Measurements from ENCODE around the gene SOX21. TPM values are rescaled to one million over a fixed set of nuclear protein-coding genes. Genes with fewer than 3 reads are reported as not detected.

The SOX21 gene
- total and polyA plus RNA-seq, 2 experiments from 2014 or later, result 1.7 to 3.5 TPM

- Histone ChIP-seq H3K4me1 (ENCODE audit: insufficient read depth) (peaks cover 13% of the 10 kb centered on the region), H2AFZ (no peak overlapping the region), H3K27ac (ENCODE audit: low read depth) (no peak overlapping the region), H3K9me2 (ENCODE audit: insufficient read depth) (no peaks in the 10 kb centered on the region), H3K4me2 (no peak overlapping the region), H4K20me1 (replicated peaks; ENCODE audit: insufficient read depth) (no peaks in the 10 kb centered on the region), H3K36me3 (ENCODE audit: insufficient read depth) (no peaks in the 10 kb centered on the region), H3F3A (replicated peaks; ENCODE audit: low read depth) (no peaks in the 10 kb centered on the region), H3K27me3 (ENCODE audit: insufficient read depth) (no peaks in the 10 kb centered on the region), H3K4me3 (no peak overlapping the region), H3K79me2 (replicated peaks; ENCODE audit: insufficient read depth) (no peaks in the 10 kb centered on the region)
- Mint-ChIP-seq H3K27ac (no peak overlapping the region), H3K4me3 (no peak overlapping the region), H3K9me3 (no peaks in the 10 kb centered on the region), H3K27me3 (ENCODE audit: insufficient read depth, low read depth, poor library complexity) (peaks cover 6% of the 10 kb centered on the region), H3K4me1 (peaks cover 21% of the 10 kb centered on the region), H3K36me3 (ENCODE audit: low read depth) (no peaks in the 10 kb centered on the region)
- DNase-seq (ENCODE audit: low spot score), result no peak
- TF ChIP-seq ETS1 (IDR thresholded peaks at IDR 0.05), result no peak
- TF ChIP-seq EZH2phosphoT487 (IDR thresholded peaks at IDR 0.05; ENCODE audit: unreplicated experiment), result no peak
- TF ChIP-seq JUNB (IDR thresholded peaks at IDR 0.05; ENCODE audit: unreplicated experiment), result no peak
- TF ChIP-seq, protein P1, sequence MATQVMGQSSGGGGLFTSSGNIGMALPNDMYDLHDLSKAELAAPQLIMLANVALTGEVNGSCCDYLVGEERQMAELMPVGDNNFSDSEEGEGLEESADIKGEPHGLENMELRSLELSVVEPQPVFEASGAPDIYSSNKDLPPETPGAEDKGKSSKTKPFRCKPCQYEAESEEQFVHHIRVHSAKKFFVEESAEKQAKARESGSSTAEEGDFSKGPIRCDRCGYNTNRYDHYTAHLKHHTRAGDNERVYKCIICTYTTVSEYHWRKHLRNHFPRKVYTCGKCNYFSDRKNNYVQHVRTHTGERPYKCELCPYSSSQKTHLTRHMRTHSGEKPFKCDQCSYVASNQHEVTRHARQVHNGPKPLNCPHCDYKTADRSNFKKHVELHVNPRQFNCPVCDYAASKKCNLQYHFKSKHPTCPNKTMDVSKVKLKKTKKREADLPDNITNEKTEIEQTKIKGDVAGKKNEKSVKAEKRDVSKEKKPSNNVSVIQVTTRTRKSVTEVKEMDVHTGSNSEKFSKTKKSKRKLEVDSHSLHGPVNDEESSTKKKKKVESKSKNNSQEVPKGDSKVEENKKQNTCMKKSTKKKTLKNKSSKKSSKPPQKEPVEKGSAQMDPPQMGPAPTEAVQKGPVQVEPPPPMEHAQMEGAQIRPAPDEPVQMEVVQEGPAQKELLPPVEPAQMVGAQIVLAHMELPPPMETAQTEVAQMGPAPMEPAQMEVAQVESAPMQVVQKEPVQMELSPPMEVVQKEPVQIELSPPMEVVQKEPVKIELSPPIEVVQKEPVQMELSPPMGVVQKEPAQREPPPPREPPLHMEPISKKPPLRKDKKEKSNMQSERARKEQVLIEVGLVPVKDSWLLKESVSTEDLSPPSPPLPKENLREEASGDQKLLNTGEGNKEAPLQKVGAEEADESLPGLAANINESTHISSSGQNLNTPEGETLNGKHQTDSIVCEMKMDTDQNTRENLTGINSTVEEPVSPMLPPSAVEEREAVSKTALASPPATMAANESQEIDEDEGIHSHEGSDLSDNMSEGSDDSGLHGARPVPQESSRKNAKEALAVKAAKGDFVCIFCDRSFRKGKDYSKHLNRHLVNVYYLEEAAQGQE (IDR thresholded peaks at IDR 0.05; ENCODE audit: unreplicated experiment), result no peak
- TF ChIP-seq POLR2AphosphoS5 (IDR thresholded peaks at IDR 0.05; ENCODE audit: low read depth), result no peak
- no peak for TF ChIP-seq CTCF (conservative IDR thresholded peaks at IDR 0.05; ENCODE audit: low read depth in 2 of 2)
- no peak for TF ChIP-seq EZH2 (IDR thresholded peaks at IDR 0.05; ENCODE audit: low read depth, unreplicated experiment)
- ATAC-seq, result no peak
Observed at GRCh38 chr13:94666065-94666464, 46.3 kb downstream of the SOX21 start.

DNA sequence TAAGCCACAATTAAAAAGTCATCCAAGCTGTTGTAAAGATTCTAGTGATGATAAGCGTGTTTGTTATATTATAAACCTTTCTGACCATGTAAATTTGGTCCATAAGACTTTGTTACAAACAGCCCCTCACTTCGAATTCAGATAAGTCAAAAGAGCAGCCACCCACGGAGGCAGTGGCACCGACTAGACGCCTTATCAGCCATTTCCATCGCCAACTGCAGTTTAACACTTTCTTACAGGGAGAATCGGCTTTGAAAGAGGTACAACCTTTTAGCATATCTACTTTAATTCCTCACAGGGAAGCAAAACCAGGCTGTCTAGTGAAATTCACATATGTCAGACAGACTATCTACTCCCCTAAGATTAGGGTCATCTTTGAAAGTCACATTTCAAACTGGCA lies 47.5 kb downstream of the SOX21 start:
- no peaks in the 10 kb centered on the region for H3K36me3 Mint-ChIP-seq (ENCODE audit: low read depth)
- no peaks in the 10 kb centered on the region for H4K20me1 ChIP-seq (replicated peaks; ENCODE audit: insufficient read depth)
- no peak overlapping the region for H2AFZ ChIP-seq
- H3K9me3 Mint-ChIP-seq, result no peaks in the 10 kb centered on the region
- ATAC-seq (no peak), DNase-seq (ENCODE audit: low spot score) (no peak)
- H3K9me2 ChIP-seq (ENCODE audit: insufficient read depth), result no peaks in the 10 kb centered on the region
- no peaks in the 10 kb centered on the region for H3F3A ChIP-seq (replicated peaks; ENCODE audit: low read depth)
- no peak overlapping the region for H3K27ac ChIP-seq (ENCODE audit: low read depth)
- no peak overlapping the region for H3K4me2 ChIP-seq
- H3K36me3 ChIP-seq (ENCODE audit: insufficient read depth), result no peaks in the 10 kb centered on the region
- TF ChIP-seq EZH2phosphoT487 (IDR thresholded peaks at IDR 0.05; ENCODE audit: unreplicated experiment), result no peak
- H3K4me3 ChIP-seq, result no peak overlapping the region
- H3K4me3 Mint-ChIP-seq, result no peak overlapping the region
- H3K27me3 Mint-ChIP-seq (ENCODE audit: insufficient read depth, low read depth, poor library complexity), result peaks cover 8% of the 10 kb centered on the region
- H3K79me2 ChIP-seq (replicated peaks; ENCODE audit: insufficient read depth), result no peaks in the 10 kb centered on the region
- H3K27me3 ChIP-seq (ENCODE audit: insufficient read depth), result no peaks in the 10 kb centered on the region
- peaks cover 13% of the 10 kb centered on the region for H3K4me1 ChIP-seq (ENCODE audit: insufficient read depth)
- H3K27ac Mint-ChIP-seq, result no peak overlapping the region
- H3K4me1 Mint-ChIP-seq, result peaks cover 29% of the 10 kb centered on the region

Data from GM23338 (cell line).